K562 (cell line): ENCODE results near the gene NELFE. TPM values are rescaled to one million over a fixed set of nuclear protein-coding genes. Genes with fewer than 3 reads are reported as not detected.

Experiments used
- ADNP ChIP-seq: fragments of 200-800 bp; sonication (Bioruptor generic); IDR thresholded peaks from 2 replicates; pipeline ENCODE4 v1.6.1; 2016; ENCODE audit warnings: missing genetic modification characterization, missing compliant biosample characterization
- CREM ChIP-seq: IDR thresholded peaks from 2 replicates; pipeline ENCODE4 v1.6.1; 2014; ENCODE audit warnings: antibody characterized with exemption, low read depth
- ERF ChIP-seq: fragments of 450-650 bp; formaldehyde crosslinking; IDR thresholded peaks from 2 replicates; pipeline ENCODE4 v1.4.0; 2020; ENCODE audit warnings: mild to moderate bottlenecking, mixed read lengths
- ETV5 ChIP-seq: sonication (generic); formaldehyde crosslinking; IDR thresholded peaks from 2 replicates; pipeline ENCODE4 v1.4.0; 2020; ENCODE audit warnings: low read depth, mild to moderate bottlenecking, missing genetic modification reagents
- HMG20A ChIP-seq: fragments of 450-650 bp; formaldehyde crosslinking; conservative IDR thresholded peaks from 2 replicates; pipeline ENCODE4 v1.4.0; 2020; ENCODE audit warnings: mild to moderate bottlenecking, mixed read lengths
- MAFF ChIP-seq: IDR thresholded peaks from 2 replicates; pipeline ENCODE4 v1.6.1; 2012; ENCODE audit warnings: low read length, improper control_type of control experiment
- PHB2 ChIP-seq: fragments of 450-650 bp; IDR thresholded peaks from 2 replicates; pipeline ENCODE4 v1.6.1; 2017; ENCODE audit warnings: low read depth
- RAD21 ChIP-seq, 2 experiments: fragments of 250-450 bp in 1 of 2; fragments of 450-650 bp in 1 of 2; sonication (Bioruptor Pico) in 1 of 2; formaldehyde crosslinking in 1 of 2; IDR thresholded peaks in 1 of 2; conservative IDR thresholded peaks in 1 of 2; 2 replicates each; pipeline versions ENCODE4 v1.4.0 to v1.8.0; 2020 to 2022; ENCODE audit warnings: mild to moderate bottlenecking in 2 of 2, moderate library complexity in 1 of 2
- ZC3H4 ChIP-seq: sonication (generic); formaldehyde crosslinking; IDR thresholded peaks from 2 replicates; pipeline ENCODE4 v1.9.0; 2021; ENCODE audit warnings: missing genetic modification reagents, borderline replicate concordance
- ZFP30 ChIP-seq: fragments of 250-450 bp; sonication (Bioruptor Pico); IDR thresholded peaks from 2 replicates; pipeline ENCODE4 v1.8.0; 2022; ENCODE audit warnings: moderate library complexity, mild to moderate bottlenecking, inconsistent platforms, borderline replicate concordance
- ZNF778 ChIP-seq: fragments of 450-650 bp; formaldehyde crosslinking; IDR thresholded peaks from 2 replicates; pipeline ENCODE4 v1.4.0; 2020; ENCODE audit warnings: mild to moderate bottlenecking, moderate library complexity
- ZNF780A ChIP-seq: fragments of 250-450 bp; sonication (Bioruptor Pico); IDR thresholded peaks from 2 replicates; pipeline ENCODE4 v1.5.0; 2021; ENCODE audit warnings: mild to moderate bottlenecking
- polyA plus RNA-seq, 8 experiments: library from polyadenylated mRNA; depleted of rRNA in 4 of 8; stranded (reverse) in 5 of 8; unstranded in 3 of 8; fragments of >200 nt; fragmentation: Nextera tagmentation in 2 of 8; fragmentation: Illumina TruSeq in 1 of 8; extraction: Ambion mirVana in 2 of 8; extraction: Trizol in 1 of 8; gene quantifications; 2 replicates each; pipeline versions ENCODE4 v1.2.1 to v1.2.3, GENCODE V29; 2011 to 2014; ENCODE audit warnings: inconsistent platforms in 1 of 8, missing spikeins in 1 of 8
- total RNA-seq, 7 experiments: library from RNA; depleted of rRNA in 6 of 7; stranded (reverse); fragments of >200 nt in 6 of 7; fragmentation: Illumina TruSeq in 2 of 7; extraction: Trizol in 2 of 7; gene quantifications; 2 replicates each; pipeline versions ENCODE4 v1.2.1 to v1.2.3, GENCODE V29; 2011 to 2021; ENCODE audit warnings: low replicate concordance in 1 of 7
- TF ChIP-seq, protein P1 (sequence below): sonication (generic); formaldehyde crosslinking; IDR thresholded peaks from 2 replicates; pipeline ENCODE4 v1.8.1; 2023; ENCODE audit warnings: mild to moderate bottlenecking, missing genetic modification reagents, moderate library complexity
- TF ChIP-seq, protein P2 (sequence below), 2 experiments: IDR thresholded peaks; 2 replicates each; pipeline ENCODE4 v1.6.1; 2012; ENCODE audit warnings: improper control_type of control experiment in 2 of 2, low read depth in 2 of 2, low read length in 2 of 2, borderline replicate concordance in 1 of 2
- TF ChIP-seq, protein P3 (sequence below): sonication (generic); formaldehyde crosslinking; IDR thresholded peaks from 2 replicates; pipeline ENCODE4 v1.8.1; 2023; ENCODE audit warnings: mild to moderate bottlenecking, missing genetic modification reagents
- TF ChIP-seq, protein P4 (sequence below): sonication (generic); formaldehyde crosslinking; IDR thresholded peaks from 2 replicates; pipeline ENCODE4 v1.8.0; 2022; ENCODE audit warnings: mild to moderate bottlenecking, missing genetic modification reagents
- TF ChIP-seq, protein P5 (sequence below): sonication (generic); formaldehyde crosslinking; IDR thresholded peaks from 2 replicates; pipeline ENCODE4 v1.8.0; 2022; ENCODE audit warnings: missing genetic modification reagents, mild to moderate bottlenecking, borderline replicate concordance

The NELFE gene
- total and polyA plus RNA-seq, 9 of the 15 experiments (the other 6 are each of a cell fraction or from before 2014, with no cell fraction given): 15.2 to 157 (median 91.5) TPM

DNA sequence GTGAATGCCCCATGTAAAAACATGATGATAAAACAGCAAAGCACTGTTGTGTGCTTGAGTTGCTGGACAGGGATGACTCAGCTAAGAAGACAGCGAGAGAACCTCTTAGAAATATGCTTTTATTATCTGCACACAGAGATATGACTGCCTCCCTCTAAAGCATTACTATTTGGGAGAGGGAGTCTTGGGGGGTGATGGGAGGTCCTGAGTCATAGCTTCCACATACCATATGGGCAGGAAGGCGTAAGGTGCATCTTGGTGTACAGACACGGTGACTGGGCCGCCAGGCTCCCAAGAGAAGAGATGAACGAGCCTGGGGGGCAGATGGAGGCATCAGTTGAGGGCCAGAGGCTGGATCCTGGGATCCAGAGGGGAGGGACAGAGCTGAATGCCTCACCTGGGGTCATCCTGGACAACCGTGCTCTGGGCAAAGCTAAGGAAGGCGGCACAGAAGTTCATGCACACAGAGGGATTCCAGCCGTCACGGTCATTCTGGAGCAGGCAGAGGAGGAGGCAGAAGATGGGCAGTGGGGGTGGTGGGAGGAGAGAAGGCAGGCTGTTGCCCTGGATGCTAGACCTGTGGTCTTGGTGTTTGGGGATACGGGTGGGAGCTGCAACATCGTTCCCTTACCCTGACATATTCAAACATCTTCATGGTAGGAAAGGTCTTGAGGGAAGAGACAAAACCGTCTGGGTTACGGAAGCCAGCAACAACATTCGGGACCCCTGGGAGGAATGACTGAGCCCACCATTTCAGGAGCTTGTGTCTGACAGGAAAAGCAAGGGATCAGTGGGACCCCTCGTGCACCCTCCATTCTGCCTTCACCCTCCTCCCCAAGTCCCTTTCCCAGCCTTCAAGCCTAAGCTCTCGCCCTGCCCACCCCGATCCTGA is 11.2 kb upstream of the NELFE start (continued):
- TF ChIP-seq, protein P1, sequence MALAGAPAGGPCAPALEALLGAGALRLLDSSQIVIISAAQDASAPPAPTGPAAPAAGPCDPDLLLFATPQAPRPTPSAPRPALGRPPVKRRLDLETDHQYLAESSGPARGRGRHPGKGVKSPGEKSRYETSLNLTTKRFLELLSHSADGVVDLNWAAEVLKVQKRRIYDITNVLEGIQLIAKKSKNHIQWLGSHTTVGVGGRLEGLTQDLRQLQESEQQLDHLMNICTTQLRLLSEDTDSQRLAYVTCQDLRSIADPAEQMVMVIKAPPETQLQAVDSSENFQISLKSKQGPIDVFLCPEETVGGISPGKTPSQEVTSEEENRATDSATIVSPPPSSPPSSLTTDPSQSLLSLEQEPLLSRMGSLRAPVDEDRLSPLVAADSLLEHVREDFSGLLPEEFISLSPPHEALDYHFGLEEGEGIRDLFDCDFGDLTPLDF (CRISPR knock-in tag): no peak
- TF ChIP-seq MAFF: peak; percentile 93
- no peak for TF ChIP-seq HMG20A
- TF ChIP-seq ZFP30 (CRISPR knock-in tag): no peak
- no peak for TF ChIP-seq PHB2
- TF ChIP-seq ZC3H4 (CRISPR knock-in tag): no peak
- TF ChIP-seq, protein P2, sequence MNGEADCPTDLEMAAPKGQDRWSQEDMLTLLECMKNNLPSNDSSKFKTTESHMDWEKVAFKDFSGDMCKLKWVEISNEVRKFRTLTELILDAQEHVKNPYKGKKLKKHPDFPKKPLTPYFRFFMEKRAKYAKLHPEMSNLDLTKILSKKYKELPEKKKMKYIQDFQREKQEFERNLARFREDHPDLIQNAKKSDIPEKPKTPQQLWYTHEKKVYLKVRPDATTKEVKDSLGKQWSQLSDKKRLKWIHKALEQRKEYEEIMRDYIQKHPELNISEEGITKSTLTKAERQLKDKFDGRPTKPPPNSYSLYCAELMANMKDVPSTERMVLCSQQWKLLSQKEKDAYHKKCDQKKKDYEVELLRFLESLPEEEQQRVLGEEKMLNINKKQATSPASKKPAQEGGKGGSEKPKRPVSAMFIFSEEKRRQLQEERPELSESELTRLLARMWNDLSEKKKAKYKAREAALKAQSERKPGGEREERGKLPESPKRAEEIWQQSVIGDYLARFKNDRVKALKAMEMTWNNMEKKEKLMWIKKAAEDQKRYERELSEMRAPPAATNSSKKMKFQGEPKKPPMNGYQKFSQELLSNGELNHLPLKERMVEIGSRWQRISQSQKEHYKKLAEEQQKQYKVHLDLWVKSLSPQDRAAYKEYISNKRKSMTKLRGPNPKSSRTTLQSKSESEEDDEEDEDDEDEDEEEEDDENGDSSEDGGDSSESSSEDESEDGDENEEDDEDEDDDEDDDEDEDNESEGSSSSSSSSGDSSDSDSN (IDR thresholded peaks at IDR 0.05; ENCODE audit: borderline replicate concordance in 1 of 2, low read depth in 2 of 2, low read length in 2 of 2): peak in 1 of 2 experiments; percentile 63; a peak in 1 of 4 replicates
- TF ChIP-seq, protein P3, sequence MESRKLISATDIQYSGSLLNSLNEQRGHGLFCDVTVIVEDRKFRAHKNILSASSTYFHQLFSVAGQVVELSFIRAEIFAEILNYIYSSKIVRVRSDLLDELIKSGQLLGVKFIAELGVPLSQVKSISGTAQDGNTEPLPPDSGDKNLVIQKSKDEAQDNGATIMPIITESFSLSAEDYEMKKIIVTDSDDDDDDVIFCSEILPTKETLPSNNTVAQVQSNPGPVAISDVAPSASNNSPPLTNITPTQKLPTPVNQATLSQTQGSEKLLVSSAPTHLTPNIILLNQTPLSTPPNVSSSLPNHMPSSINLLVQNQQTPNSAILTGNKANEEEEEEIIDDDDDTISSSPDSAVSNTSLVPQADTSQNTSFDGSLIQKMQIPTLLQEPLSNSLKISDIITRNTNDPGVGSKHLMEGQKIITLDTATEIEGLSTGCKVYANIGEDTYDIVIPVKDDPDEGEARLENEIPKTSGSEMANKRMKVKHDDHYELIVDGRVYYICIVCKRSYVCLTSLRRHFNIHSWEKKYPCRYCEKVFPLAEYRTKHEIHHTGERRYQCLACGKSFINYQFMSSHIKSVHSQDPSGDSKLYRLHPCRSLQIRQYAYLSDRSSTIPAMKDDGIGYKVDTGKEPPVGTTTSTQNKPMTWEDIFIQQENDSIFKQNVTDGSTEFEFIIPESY (CRISPR knock-in tag): no peak
- 0 out of 2 replicates have a peak, but pooled peaks have one; percentile 22 for TF ChIP-seq ERF (CRISPR knock-in tag)
- no peak for TF ChIP-seq RAD21 (CRISPR knock-in tag; conservative IDR thresholded peaks at IDR 0.05 in 1 of 2, IDR thresholded peaks at IDR 0.05 in 1 of 2)
- TF ChIP-seq ZNF778: no peak
- TF ChIP-seq ETV5 (CRISPR knock-in tag): no peak
- TF ChIP-seq ADNP (tag): no peak
- TF ChIP-seq, protein P4, sequence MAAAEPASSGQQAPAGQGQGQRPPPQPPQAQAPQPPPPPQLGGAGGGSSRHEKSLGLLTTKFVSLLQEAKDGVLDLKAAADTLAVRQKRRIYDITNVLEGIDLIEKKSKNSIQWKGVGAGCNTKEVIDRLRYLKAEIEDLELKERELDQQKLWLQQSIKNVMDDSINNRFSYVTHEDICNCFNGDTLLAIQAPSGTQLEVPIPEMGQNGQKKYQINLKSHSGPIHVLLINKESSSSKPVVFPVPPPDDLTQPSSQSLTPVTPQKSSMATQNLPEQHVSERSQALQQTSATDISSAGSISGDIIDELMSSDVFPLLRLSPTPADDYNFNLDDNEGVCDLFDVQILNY: no peak
- no peak for TF ChIP-seq ZNF780A (CRISPR knock-in tag)
- TF ChIP-seq, protein P5, sequence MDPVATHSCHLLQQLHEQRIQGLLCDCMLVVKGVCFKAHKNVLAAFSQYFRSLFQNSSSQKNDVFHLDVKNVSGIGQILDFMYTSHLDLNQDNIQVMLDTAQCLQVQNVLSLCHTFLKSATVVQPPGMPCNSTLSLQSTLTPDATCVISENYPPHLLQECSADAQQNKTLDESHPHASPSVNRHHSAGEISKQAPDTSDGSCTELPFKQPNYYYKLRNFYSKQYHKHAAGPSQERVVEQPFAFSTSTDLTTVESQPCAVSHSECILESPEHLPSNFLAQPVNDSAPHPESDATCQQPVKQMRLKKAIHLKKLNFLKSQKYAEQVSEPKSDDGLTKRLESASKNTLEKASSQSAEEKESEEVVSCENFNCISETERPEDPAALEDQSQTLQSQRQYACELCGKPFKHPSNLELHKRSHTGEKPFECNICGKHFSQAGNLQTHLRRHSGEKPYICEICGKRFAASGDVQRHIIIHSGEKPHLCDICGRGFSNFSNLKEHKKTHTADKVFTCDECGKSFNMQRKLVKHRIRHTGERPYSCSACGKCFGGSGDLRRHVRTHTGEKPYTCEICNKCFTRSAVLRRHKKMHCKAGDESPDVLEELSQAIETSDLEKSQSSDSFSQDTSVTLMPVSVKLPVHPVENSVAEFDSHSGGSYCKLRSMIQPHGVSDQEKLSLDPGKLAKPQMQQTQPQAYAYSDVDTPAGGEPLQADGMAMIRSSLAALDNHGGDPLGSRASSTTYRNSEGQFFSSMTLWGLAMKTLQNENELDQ: no peak
- peak; percentile 44 for TF ChIP-seq CREM
